MM.1S (cell line): ENCODE data around the gene MAZ.
"Not testable (repeated sequence)": the region's sequence is repeated elsewhere in the genome, so short reads cannot be mapped to it uniquely, and the experiment has no call there.

Experiments
- DNase-seq: peaks from one replicate; pipeline ENCODE4 v3.0.0-alpha.2; 2015
- H2AFZ ChIP-seq: fragments of 300-600 bp; sonication (generic); 2 replicates; pipeline ENCODE4 v1.6.0; 2016; ENCODE audit warnings: antibody characterized with exemption, low read length
- H3F3A ChIP-seq: fragments of 300-600 bp; sonication (generic); 2 replicates; pipeline ENCODE4 v1.6.1; 2016; ENCODE audit warnings: mild to moderate bottlenecking, antibody characterized with exemption, low read length, moderate library complexity, mixed read lengths; ENCODE audit not compliant: insufficient read depth
- H3K27ac ChIP-seq: fragments of 300-600 bp; sonication (generic); 2 replicates; pipeline ENCODE4 v1.5.1; 2016; ENCODE audit warnings: mild to moderate bottlenecking, low read length
- H3K27me3 ChIP-seq: fragments of 300-600 bp; sonication (generic); replicated peaks from 2 replicates; pipeline ENCODE4 v1.6.0; 2016; ENCODE audit warnings: low read length; ENCODE audit not compliant: insufficient read depth
- H3K36me3 ChIP-seq: fragments of 300-600 bp; sonication (generic); replicated peaks from 2 replicates; pipeline ENCODE4 v1.6.1; 2016; ENCODE audit warnings: mild to moderate bottlenecking, low read length, mixed read lengths; ENCODE audit not compliant: insufficient read depth
- H3K4me1 ChIP-seq: fragments of 300-600 bp; sonication (generic); 2 replicates; pipeline ENCODE4 v1.6.1; 2016; ENCODE audit warnings: low read length, mixed read lengths
- H3K4me2 ChIP-seq: fragments of 300-600 bp; sonication (generic); 2 replicates; pipeline ENCODE4 v1.6.0; 2016; ENCODE audit warnings: low read depth, low read length
- H3K4me3 ChIP-seq: fragments of 300-600 bp; sonication (generic); 2 replicates; pipeline ENCODE4 v1.5.1; 2016; ENCODE audit warnings: low read length, mixed read lengths
- H3K79me2 ChIP-seq: fragments of 300-600 bp; sonication (generic); 2 replicates; pipeline ENCODE4 v1.6.1; 2016; ENCODE audit warnings: mixed run types, low read length, mixed read lengths
- H3K9ac ChIP-seq: fragments of 300-600 bp; sonication (generic); 2 replicates; pipeline ENCODE4 v1.6.1; 2016; ENCODE audit warnings: low read length, mixed read lengths
- H3K9me2 ChIP-seq: fragments of 300-600 bp; sonication (generic); replicated peaks from 2 replicates; pipeline ENCODE4 v1.6.1; 2016; ENCODE audit warnings: mild to moderate bottlenecking, low read length, mixed read lengths; ENCODE audit not compliant: insufficient read depth
- H3K9me3 ChIP-seq: fragments of 300-600 bp; sonication (generic); replicated peaks from 2 replicates; pipeline ENCODE4 v1.6.1; 2016; ENCODE audit warnings: mild to moderate bottlenecking, low read length, mixed read lengths; ENCODE audit not compliant: insufficient read depth
- H4K20me1 ChIP-seq: fragments of 300-600 bp; sonication (generic); 2 replicates; pipeline ENCODE4 v1.6.1; 2016; ENCODE audit warnings: mild to moderate bottlenecking, low read length, moderate library complexity, mixed read lengths; ENCODE audit not compliant: insufficient read depth
- EZH2 ChIP-seq: fragments of 300-600 bp; sonication (generic); optimal IDR thresholded peaks from 2 replicates; pipeline ENCODE3; 2017; ENCODE audit warnings: low read depth, mild to moderate bottlenecking, antibody characterized with exemption, low read length, mixed read lengths
- EZH2phosphoT487 ChIP-seq: fragments of 300-600 bp; sonication (generic); IDR thresholded peaks from 2 replicates; pipeline ENCODE4 v1.6.1; 2018; ENCODE audit warnings: antibody characterized with exemption, low read length
- TF ChIP-seq, protein P1 (sequence below): fragments of 300-600 bp; sonication (generic); IDR thresholded peaks from 2 replicates; pipeline ENCODE4 v1.5.1; 2016; ENCODE audit warnings: antibody characterized with exemption, low read length, mixed read lengths

MAZ gene

GRCh38 chr16:29760567-29761279 lies 45.6 kb upstream of the MAZ start:
- Histone ChIP-seq H3K9me3 (no peaks in the 10 kb centered on the region), H3K4me1 (no peaks in the 10 kb centered on the region), H3K27ac (no peak overlapping the region), H3K9me2 (no peaks in the 10 kb centered on the region), H3F3A (no peaks in the 10 kb centered on the region), H4K20me1 (no peaks in the 10 kb centered on the region), H3K9ac (no peak overlapping the region), H2AFZ (no peak overlapping the region), H3K4me2 (no peak overlapping the region), H3K79me2 (no peaks in the 10 kb centered on the region), H3K27me3 (no peaks in the 10 kb centered on the region), H3K36me3 (no peaks in the 10 kb centered on the region), H3K4me3 (no peak overlapping the region)
- no peak for TF ChIP-seq EZH2phosphoT487
- TF ChIP-seq, protein P1, sequence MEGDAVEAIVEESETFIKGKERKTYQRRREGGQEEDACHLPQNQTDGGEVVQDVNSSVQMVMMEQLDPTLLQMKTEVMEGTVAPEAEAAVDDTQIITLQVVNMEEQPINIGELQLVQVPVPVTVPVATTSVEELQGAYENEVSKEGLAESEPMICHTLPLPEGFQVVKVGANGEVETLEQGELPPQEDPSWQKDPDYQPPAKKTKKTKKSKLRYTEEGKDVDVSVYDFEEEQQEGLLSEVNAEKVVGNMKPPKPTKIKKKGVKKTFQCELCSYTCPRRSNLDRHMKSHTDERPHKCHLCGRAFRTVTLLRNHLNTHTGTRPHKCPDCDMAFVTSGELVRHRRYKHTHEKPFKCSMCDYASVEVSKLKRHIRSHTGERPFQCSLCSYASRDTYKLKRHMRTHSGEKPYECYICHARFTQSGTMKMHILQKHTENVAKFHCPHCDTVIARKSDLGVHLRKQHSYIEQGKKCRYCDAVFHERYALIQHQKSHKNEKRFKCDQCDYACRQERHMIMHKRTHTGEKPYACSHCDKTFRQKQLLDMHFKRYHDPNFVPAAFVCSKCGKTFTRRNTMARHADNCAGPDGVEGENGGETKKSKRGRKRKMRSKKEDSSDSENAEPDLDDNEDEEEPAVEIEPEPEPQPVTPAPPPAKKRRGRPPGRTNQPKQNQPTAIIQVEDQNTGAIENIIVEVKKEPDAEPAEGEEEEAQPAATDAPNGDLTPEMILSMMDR = no peak
- TF ChIP-seq EZH2 = no peak
- DNase-seq = no peak

GRCh38 chr16:29761280-29761651 lies 45.1 kb upstream of the MAZ start:
- not testable (repeated sequence) for DNase-seq, H3K4me2 ChIP-seq, H3K79me2 ChIP-seq, H3K4me1 ChIP-seq, H3K4me3 ChIP-seq, H3K27me3 ChIP-seq, H4K20me1 ChIP-seq, H3K9me2 ChIP-seq, H3K27ac ChIP-seq, H3K9me3 ChIP-seq, H2AFZ ChIP-seq, H3F3A ChIP-seq, H3K36me3 ChIP-seq, H3K9ac ChIP-seq

GRCh38 chr16:29761882-29762281 lies 44.4 kb upstream of the MAZ start:
- Histone ChIP-seq H3K4me3 (no peak overlapping the region), H3F3A (no peaks in the 10 kb centered on the region), H2AFZ (no peak overlapping the region), H3K79me2 (no peaks in the 10 kb centered on the region), H3K27ac (no peak overlapping the region), H3K9me3 (no peaks in the 10 kb centered on the region), H3K4me1 (no peaks in the 10 kb centered on the region), H3K9me2 (no peaks in the 10 kb centered on the region), H3K27me3 (no peaks in the 10 kb centered on the region), H3K9ac (no peak overlapping the region), H4K20me1 (no peaks in the 10 kb centered on the region), H3K4me2 (no peak overlapping the region), H3K36me3 (no peaks in the 10 kb centered on the region)
- no peak for TF ChIP-seq EZH2phosphoT487
- no peak for TF ChIP-seq EZH2
- TF ChIP-seq, protein P1 = no peak
- DNase-seq = no peak

GRCh38 chr16:29763326-29763725 lies 43.0 kb upstream of the MAZ start:
- H3K9me3 ChIP-seq = no peaks in the 10 kb centered on the region

More at GRCh38 chr16:29763326-29763725, 43.0 kb upstream of the MAZ start:
- no peak for DNase-seq
- no peaks in the 10 kb centered on the region for H3F3A ChIP-seq
- no peaks in the 10 kb centered on the region for H3K79me2 ChIP-seq
- no peak overlapping the region for H3K4me2 ChIP-seq
- H4K20me1 ChIP-seq = no peaks in the 10 kb centered on the region
- H2AFZ ChIP-seq = no peak overlapping the region
- no peak overlapping the region for H3K9ac ChIP-seq
- H3K27me3 ChIP-seq = no peaks in the 10 kb centered on the region
- H3K27ac ChIP-seq = no peak overlapping the region
- TF ChIP-seq EZH2 (no peak), EZH2phosphoT487 (no peak)
- TF ChIP-seq, protein P1 = no peak
- H3K4me1 ChIP-seq = no peaks in the 10 kb centered on the region
- H3K36me3 ChIP-seq = no peaks in the 10 kb centered on the region
- no peak overlapping the region for H3K4me3 ChIP-seq
- no peaks in the 10 kb centered on the region for H3K9me2 ChIP-seq
